Measurements from ENCODE around the gene CREB5. TPM values are rescaled to one million over a fixed set of nuclear protein-coding genes. Genes with fewer than 3 reads are reported as not detected.

CREB5 gene
- total and polyA plus RNA-seq, 2 of the 13 experiments (the other 11 are each of a cell fraction or from before 2014, with no cell fraction given): 0.38 to 0.71 TPM

DNA sequence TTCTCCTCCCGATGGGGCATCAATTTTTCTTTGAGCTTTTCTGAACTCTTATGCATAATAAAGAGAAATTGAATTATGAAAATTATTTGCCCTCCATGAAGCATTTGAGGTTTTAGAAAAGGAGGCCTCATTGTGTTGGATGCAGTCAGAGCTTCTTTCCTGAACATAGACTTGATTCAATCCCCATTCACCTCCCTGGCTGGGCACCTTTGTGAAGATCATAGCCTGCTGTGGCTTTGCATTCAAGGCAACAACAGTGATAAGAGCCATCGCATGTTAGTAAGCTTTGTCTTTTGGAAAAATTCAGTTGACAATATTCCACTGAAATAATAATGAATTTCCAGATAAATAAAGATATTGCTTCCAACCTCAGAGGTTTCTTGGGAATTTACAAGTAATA is 458.8 kb downstream of the CREB5 start (continued):
- TF ChIP-seq, protein P1, sequence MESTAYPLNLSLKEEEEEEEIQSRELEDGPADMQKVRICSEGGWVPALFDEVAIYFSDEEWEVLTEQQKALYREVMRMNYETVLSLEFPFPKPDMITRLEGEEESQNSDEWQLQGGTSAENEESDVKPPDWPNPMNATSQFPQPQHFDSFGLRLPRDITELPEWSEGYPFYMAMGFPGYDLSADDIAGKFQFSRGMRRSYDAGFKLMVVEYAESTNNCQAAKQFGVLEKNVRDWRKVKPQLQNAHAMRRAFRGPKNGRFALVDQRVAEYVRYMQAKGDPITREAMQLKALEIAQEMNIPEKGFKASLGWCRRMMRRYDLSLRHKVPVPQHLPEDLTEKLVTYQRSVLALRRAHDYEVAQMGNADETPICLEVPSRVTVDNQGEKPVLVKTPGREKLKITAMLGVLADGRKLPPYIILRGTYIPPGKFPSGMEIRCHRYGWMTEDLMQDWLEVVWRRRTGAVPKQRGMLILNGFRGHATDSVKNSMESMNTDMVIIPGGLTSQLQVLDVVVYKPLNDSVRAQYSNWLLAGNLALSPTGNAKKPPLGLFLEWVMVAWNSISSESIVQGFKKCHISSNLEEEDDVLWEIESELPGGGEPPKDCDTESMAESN (CRISPR knock-in tag; conservative IDR thresholded peaks at IDR 0.05): no peak
- TF ChIP-seq ZMYM2 (CRISPR knock-in tag; IDR thresholded peaks at IDR 0.05) (no peak), ZNF253 (CRISPR knock-in tag; IDR thresholded peaks at IDR 0.05; ENCODE audit: borderline replicate concordance) (no peak), GATA4 (IDR thresholded peaks at IDR 0.05; ENCODE audit: borderline replicate concordance, low read depth) (no peak), CREM (IDR thresholded peaks at IDR 0.05) (no peak), CREM (CRISPR knock-in tag; IDR thresholded peaks at IDR 0.05) (no peak), CHCHD3 (CRISPR knock-in tag; IDR thresholded peaks at IDR 0.05) (no peak), ZNF282 (IDR thresholded peaks at IDR 0.05; ENCODE audit: partially characterized antibody) (no peak), PHF8 (CRISPR knock-in tag; IDR thresholded peaks at IDR 0.05) (no peak), KDM2A (CRISPR knock-in tag; IDR thresholded peaks at IDR 0.05; ENCODE audit: borderline replicate concordance, low read depth) (no peak)
- TF ChIP-seq, protein P2, sequence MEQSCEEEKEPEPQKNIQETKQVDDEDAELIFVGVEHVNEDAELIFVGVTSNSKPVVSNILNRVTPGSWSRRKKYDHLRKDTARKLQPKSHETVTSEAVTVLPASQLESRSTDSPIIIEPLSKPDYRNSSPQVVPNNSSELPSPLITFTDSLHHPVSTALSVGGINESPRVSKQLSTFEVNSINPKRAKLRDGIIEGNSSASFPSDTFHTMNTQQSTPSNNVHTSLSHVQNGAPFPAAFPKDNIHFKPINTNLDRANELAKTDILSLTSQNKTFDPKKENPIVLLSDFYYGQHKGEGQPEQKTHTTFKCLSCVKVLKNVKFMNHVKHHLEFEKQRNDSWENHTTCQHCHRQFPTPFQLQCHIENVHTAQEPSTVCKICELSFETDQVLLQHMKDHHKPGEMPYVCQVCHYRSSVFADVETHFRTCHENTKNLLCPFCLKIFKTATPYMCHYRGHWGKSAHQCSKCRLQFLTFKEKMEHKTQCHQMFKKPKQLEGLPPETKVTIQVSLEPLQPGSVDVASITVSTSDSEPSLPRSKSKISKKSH (CRISPR knock-in tag; IDR thresholded peaks at IDR 0.05; ENCODE audit: borderline replicate concordance): no peak
- TF ChIP-seq, protein P3, sequence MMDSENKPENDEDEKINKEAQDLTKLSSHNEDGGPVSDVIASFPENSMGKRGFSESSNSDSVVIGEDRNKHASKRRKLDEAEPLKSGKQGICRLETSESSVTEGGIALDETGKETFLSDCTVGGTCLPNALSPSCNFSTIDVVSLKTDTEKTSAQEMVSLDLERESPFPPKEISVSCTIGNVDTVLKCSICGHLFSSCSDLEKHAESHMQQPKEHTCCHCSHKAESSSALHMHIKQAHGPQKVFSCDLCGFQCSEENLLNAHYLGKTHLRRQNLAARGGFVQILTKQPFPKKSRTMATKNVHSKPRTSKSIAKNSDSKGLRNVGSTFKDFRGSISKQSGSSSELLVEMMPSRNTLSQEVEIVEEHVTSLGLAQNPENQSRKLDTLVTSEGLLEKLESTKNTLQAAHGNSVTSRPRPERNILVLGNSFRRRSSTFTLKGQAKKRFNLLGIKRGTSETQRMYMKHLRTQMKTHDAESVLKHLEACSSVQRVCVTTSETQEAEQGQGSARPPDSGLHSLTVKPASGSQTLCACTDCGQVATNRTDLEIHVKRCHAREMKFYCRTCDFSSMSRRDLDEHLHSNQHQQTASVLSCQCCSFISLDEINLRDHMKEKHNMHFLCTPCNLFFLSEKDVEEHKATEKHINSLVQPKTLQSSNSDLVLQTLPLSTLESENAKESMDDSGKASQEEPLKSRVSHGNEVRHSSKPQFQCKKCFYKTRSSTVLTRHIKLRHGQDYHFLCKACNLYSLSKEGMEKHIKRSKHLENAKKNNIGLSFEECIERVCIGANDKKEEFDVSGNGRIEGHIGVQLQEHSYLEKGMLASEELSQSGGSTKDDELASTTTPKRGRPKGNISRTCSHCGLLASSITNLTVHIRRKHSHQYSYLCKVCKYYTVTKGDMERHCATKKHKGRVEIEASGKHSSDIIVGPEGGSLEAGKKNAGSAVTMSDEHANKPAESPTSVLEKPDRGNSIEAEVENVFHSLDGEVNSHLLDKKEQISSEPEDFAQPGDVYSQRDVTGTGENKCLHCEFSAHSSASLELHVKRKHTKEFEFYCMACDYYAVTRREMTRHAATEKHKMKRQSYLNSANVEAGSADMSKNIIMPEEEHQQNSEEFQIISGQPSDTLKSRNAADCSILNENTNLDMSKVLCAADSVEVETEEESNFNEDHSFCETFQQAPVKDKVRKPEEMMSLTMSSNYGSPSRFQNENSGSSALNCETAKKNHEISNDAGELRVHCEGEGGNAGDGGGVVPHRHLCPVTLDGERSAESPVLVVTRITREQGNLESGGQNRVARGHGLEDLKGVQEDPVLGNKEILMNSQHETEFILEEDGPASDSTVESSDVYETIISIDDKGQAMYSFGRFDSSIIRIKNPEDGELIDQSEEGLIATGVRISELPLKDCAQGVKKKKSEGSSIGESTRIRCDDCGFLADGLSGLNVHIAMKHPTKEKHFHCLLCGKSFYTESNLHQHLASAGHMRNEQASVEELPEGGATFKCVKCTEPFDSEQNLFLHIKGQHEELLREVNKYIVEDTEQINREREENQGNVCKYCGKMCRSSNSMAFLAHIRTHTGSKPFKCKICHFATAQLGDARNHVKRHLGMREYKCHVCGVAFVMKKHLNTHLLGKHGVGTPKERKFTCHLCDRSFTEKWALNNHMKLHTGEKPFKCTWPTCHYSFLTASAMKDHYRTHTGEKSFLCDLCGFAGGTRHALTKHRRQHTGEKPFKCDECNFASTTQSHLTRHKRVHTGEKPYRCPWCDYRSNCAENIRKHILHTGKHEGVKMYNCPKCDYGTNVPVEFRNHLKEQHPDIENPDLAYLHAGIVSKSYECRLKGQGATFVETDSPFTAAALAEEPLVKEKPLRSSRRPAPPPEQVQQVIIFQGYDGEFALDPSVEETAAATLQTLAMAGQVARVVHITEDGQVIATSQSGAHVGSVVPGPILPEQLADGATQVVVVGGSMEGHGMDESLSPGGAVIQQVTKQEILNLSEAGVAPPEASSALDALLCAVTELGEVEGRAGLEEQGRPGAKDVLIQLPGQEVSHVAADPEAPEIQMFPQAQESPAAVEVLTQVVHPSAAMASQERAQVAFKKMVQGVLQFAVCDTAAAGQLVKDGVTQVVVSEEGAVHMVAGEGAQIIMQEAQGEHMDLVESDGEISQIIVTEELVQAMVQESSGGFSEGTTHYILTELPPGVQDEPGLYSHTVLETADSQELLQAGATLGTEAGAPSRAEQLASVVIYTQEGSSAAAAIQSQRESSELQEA (CRISPR knock-in tag; IDR thresholded peaks at IDR 0.05; ENCODE audit: not compliant biosample characterization): no peak
